Brain microvascular endothelial cell (primary cell): Measurements from ENCODE around the gene EXTL2.
A peak's percentile ranks its signal among the peaks of the same experiment; 100 is the strongest.
"Not testable (repeated sequence)": the region's sequence is repeated elsewhere in the genome, so short reads cannot be mapped to it uniquely, and the experiment has no call there.

Experiments
- DNase-seq: peaks from one replicate; pipeline ENCODE4 v3.0.0-alpha.2; 2020
- H3K27ac ChIP-seq: fragments of 250-450 bp; sonication (Bioruptor Pico); 2 replicates; pipeline ENCODE4 v1.5.1; 2020; ENCODE audit warnings: mild to moderate bottlenecking, moderate library complexity
- H3K27me3 ChIP-seq: fragments of 250-450 bp; sonication (Bioruptor Pico); replicated peaks from 2 replicates; pipeline ENCODE4 v1.5.1; 2020; ENCODE audit warnings: mild to moderate bottlenecking
- H3K36me3 ChIP-seq: fragments of 250-450 bp; sonication (Bioruptor Pico); replicated peaks from 2 replicates; pipeline ENCODE4 v1.5.1; 2020; ENCODE audit warnings: mild to moderate bottlenecking
- H3K4me3 ChIP-seq: 2 replicates; pipeline ENCODE4 v1.5.1; 2011; ENCODE audit warnings: low read depth, mild to moderate bottlenecking, control low read depth, low read length, moderate library complexity
- CTCF ChIP-seq: IDR thresholded peaks from 2 replicates; pipeline ENCODE4 v1.5.1; 2011; ENCODE audit warnings: low read depth, mild to moderate bottlenecking, moderate library complexity, low read length, control low read depth, inconsistent platforms; ENCODE audit errors: missing control alignments
- in situ Hi-C: cut with HindIII; loops from 2 replicates; pipeline ENCODE4 v1.10.0; 2017; ENCODE audit warnings: low sequenced_read_pairs, low pct_ligation_motif_present

The EXTL2 gene

GRCh38 chr1:100847361-100848082 lies 47.1 kb downstream of the EXTL2 start:
- DNase-seq, result no peak

GRCh38 chr1:100843160-100843559 lies 51.5 kb downstream of the EXTL2 start:
- H3K4me3 ChIP-seq, H3K27me3 ChIP-seq, H3K36me3 ChIP-seq, H3K27ac ChIP-seq, DNase-seq, in situ Hi-C loops: not testable (repeated sequence)

More at GRCh38 chr1:100847361-100848082, 47.1 kb downstream of the EXTL2 start:
- Histone ChIP-seq H3K27me3 (no peaks in the 10 kb centered on the region), H3K36me3 (no peaks in the 10 kb centered on the region), H3K4me3 (no peak overlapping the region), H3K27ac (peak overlapping the region; percentile 3)
- TF ChIP-seq CTCF, result no peak
- in situ Hi-C loops, result no loop called here

- peak; percentile 6 for DNase-seq
- H3K27me3 ChIP-seq, result no peaks in the 10 kb centered on the region
- no peak overlapping the region for H3K4me3 ChIP-seq
- H3K27ac ChIP-seq, result peak overlapping the region; percentile 19
- in situ Hi-C loops, result no loop called here
- H3K36me3 ChIP-seq, result no peaks in the 10 kb centered on the region
- TF ChIP-seq CTCF, result no peak
These were observed 58.5 kb downstream of the EXTL2 start for GRCh38 chr1:100835866-100836842.

- DNase-seq, result no peak
- Histone ChIP-seq H3K27ac (no peak overlapping the region), H3K27me3 (no peaks in the 10 kb centered on the region), H3K4me3 (no peak overlapping the region), H3K36me3 (no peaks in the 10 kb centered on the region)
- in situ Hi-C loops, result no loop called here
- TF ChIP-seq CTCF, result peak; percentile 62
These were observed 59.6 kb downstream of the EXTL2 start for GRCh38 chr1:100834777-100835660.

GRCh38 chr1:100832694-100833428 lies 61.8 kb downstream of the EXTL2 start:
- Histone ChIP-seq H3K4me3 (no peak overlapping the region), H3K36me3 (no peaks in the 10 kb centered on the region), H3K27me3 (no peaks in the 10 kb centered on the region), H3K27ac (no peak overlapping the region)
- no peak for DNase-seq
- in situ Hi-C loops, result no loop called here
- no peak for TF ChIP-seq CTCF

- H3K4me3 ChIP-seq, in situ Hi-C loops, H3K27me3 ChIP-seq, DNase-seq, H3K27ac ChIP-seq, H3K36me3 ChIP-seq: not testable (repeated sequence)
These were observed 69.0 kb downstream of the EXTL2 start for GRCh38 chr1:100825666-100826065.
